22Rv1 (cell line): ENCODE measurements around the gene ACP5.

Source experiments
- CTCF ChIP-seq: fragments of 450-650 bp; IDR thresholded peaks from 2 replicates; pipeline ENCODE4 v1.5.1; 2017; ENCODE audit warnings: mild to moderate bottlenecking
- ZFX ChIP-seq: fragments of 450-650 bp; IDR thresholded peaks from 2 replicates; pipeline ENCODE4 v1.6.1; 2017; ENCODE audit warnings: antibody characterized with exemption, borderline replicate concordance

DNA sequence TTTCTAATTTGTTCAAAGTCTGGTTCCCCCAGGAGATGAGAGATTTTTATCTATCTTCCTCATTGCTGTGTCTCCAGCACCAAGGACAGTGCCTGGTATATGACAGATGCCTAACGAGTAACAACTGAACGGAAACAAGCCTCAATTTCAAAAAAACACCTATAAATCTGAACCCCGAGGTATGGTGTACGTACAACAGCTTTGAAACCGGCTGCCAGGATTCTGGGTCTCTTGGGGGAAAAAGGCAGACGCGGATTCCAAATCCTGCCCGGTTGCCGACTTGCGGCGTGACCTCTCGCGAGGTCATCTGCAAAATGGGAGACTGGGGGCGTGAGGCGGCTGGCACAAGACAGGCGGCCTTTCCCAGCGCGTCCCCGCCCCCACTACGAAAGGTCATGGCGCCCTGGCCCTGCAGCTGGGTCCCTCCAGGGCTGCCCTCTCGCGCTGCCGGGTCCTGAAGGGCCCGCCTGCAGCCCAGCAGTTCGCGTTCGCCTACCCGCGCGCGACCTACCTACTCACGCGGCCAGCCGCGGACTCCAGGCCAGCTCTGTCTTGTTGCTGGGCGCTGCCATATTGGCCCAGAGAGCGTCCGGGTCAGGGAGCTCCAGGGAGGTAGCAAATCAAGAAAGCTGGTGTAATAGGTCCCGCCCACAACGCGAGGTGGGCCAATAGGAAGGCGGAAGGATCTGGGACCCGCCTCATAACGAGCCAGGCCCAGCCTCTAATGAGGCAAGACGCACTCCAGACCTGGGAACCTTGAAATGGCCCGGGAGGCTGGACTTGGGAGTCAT, 48.7 kb downstream of the ACP5 start, which contains the start of gene ECSIT:
- TF ChIP-seq CTCF (no peak), ZFX (no peak)
